ENCODE measurements around the gene VTI1A.

DNA sequence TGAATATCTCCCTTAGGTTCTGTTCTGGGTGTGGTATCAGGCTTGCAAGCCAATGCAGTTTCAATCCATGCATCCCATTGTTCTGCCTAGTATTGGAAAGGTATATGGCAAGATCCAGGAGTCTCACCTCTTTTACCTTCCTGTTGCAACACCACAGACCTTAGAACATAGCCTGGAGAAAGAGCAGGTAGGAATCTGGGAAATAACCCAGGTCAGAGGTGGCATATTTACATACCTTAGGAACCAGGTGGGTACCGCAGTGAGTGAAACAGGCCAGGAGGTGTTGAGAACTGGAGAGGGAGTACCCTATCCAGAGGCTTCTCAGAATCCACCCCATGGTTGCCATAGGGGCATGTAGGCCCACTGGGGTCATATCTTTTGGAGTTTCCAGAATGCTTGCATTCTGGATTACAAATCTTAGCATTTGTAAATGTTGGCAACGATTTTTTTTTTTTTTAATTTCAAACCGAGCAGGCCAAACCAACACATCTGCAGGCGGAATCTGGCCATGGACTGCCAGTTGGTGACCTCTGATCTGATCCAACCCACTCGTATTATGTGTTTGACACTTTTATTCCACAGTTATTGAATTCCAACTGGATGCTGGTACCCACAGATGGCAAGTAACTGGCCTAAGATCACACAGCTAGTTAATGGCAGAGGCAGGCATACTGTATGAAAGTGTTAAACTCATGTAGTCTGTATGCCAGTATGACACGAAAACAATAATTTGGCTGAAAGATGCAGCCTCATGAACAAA is 322.8 kb downstream of the VTI1A start:
- TF ChIP-seq, protein P1, sequence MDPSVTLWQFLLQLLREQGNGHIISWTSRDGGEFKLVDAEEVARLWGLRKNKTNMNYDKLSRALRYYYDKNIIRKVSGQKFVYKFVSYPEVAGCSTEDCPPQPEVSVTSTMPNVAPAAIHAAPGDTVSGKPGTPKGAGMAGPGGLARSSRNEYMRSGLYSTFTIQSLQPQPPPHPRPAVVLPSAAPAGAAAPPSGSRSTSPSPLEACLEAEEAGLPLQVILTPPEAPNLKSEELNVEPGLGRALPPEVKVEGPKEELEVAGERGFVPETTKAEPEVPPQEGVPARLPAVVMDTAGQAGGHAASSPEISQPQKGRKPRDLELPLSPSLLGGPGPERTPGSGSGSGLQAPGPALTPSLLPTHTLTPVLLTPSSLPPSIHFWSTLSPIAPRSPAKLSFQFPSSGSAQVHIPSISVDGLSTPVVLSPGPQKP (IDR thresholded peaks at IDR 0.05; ENCODE audit: low read depth, low read length) = no peak
- TF ChIP-seq CHD2 (IDR thresholded peaks at IDR 0.05; ENCODE audit: low read length, partially characterized antibody) (no peak), EHMT2 (IDR thresholded peaks at IDR 0.05; ENCODE audit: low read depth) (no peak)
- TF ChIP-seq, protein P2, sequence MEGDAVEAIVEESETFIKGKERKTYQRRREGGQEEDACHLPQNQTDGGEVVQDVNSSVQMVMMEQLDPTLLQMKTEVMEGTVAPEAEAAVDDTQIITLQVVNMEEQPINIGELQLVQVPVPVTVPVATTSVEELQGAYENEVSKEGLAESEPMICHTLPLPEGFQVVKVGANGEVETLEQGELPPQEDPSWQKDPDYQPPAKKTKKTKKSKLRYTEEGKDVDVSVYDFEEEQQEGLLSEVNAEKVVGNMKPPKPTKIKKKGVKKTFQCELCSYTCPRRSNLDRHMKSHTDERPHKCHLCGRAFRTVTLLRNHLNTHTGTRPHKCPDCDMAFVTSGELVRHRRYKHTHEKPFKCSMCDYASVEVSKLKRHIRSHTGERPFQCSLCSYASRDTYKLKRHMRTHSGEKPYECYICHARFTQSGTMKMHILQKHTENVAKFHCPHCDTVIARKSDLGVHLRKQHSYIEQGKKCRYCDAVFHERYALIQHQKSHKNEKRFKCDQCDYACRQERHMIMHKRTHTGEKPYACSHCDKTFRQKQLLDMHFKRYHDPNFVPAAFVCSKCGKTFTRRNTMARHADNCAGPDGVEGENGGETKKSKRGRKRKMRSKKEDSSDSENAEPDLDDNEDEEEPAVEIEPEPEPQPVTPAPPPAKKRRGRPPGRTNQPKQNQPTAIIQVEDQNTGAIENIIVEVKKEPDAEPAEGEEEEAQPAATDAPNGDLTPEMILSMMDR (IDR thresholded peaks at IDR 0.05) = no peak

Data from A549 (cell line).